Testis (tissue), 3 donors: Measurements from ENCODE around the gene PDHX. TPM values are rescaled to one million over a fixed set of nuclear protein-coding genes. Genes with fewer than 3 reads are reported as not detected.

ENCODE experiments used
- DNase-seq: peaks from one replicate; pipeline ENCODE4 v3.0.0-alpha.2; 2019
- H3K27ac ChIP-seq, 2 donors: fragments of 200-600 bp; sonication (generic); one replicate each; pipeline ENCODE4 v1.5.1; 2019
- H3K27me3 ChIP-seq: fragments of 200-600 bp; sonication (generic); one replicate; pipeline ENCODE4 v1.5.1; 2019
- H3K36me3 ChIP-seq: fragments of 200-600 bp; sonication (generic); one replicate; pipeline ENCODE4 v1.5.1; 2017; ENCODE audit warnings: low read depth; ENCODE audit errors: missing control alignments
- H3K4me1 ChIP-seq: fragments of 200-600 bp; sonication (generic); one replicate; pipeline ENCODE4 v1.5.1; 2019
- H3K4me3 ChIP-seq, 2 donors: fragments of 200-600 bp; sonication (generic); one replicate each; pipeline ENCODE4 v1.5.1; 2017 to 2019
- H3K9me3 ChIP-seq: fragments of 200-600 bp; sonication (generic); one replicate; pipeline ENCODE4 v1.5.1; 2017
- POLR2A ChIP-seq: fragments of 450-650 bp; IDR thresholded peaks from one replicate; pipeline ENCODE4 v1.6.1; 2017; ENCODE audit warnings: antibody characterized with exemption, mild to moderate bottlenecking, moderate library complexity
- WGBS, 2 donors: methylation state at CpG; one replicate each; pipeline ENCODE4 v1.1.5; 2018; 5-methylcytosine and 5-hydroxymethylcytosine counted together
- intact Hi-C: fragments of 100-400 bp; cut with DNase I; formaldehyde crosslinking; loops from one replicate; pipeline ENCODE4 v1.15.1; 2023; ENCODE audit warnings: low total_unique reads
- polyA plus RNA-seq: library from polyadenylated mRNA; stranded (reverse); fragments of 350-450 nt; fragmentation: Illumina TruSeq; extraction: RNeasy Lipid Tissue Mini Kit (QIAGEN cat#74804); gene quantifications from one replicate; pipeline ENCODE4 v1.2.3, GENCODE V29; 2014; ENCODE audit warnings: low read depth, low replicate concordance; ENCODE audit not compliant: insufficient read depth
- total RNA-seq, 2 donors: library from RNA; depleted of rRNA; stranded (reverse); fragments of >200 nt; gene quantifications; one replicate each; pipeline ENCODE4 v1.2.3, GENCODE V29; 2016
- TF ChIP-seq, protein P1 (sequence below), 3 experiments: fragments of 450-650 bp in 2 of 3; fragments of 200-600 bp in 1 of 3; sonication (generic) in 1 of 3; IDR thresholded peaks; one replicate each; pipeline ENCODE4 v1.5.1; 2016 to 2019; ENCODE audit warnings: antibody characterized with exemption in 3 of 3, mild to moderate bottlenecking in 2 of 3, moderate library complexity in 1 of 3

Gene PDHX
- total and polyA plus RNA-seq, 3 donors from 2014 or later, result 47.9 to 54.2 (median 53.5) TPM

DNA sequence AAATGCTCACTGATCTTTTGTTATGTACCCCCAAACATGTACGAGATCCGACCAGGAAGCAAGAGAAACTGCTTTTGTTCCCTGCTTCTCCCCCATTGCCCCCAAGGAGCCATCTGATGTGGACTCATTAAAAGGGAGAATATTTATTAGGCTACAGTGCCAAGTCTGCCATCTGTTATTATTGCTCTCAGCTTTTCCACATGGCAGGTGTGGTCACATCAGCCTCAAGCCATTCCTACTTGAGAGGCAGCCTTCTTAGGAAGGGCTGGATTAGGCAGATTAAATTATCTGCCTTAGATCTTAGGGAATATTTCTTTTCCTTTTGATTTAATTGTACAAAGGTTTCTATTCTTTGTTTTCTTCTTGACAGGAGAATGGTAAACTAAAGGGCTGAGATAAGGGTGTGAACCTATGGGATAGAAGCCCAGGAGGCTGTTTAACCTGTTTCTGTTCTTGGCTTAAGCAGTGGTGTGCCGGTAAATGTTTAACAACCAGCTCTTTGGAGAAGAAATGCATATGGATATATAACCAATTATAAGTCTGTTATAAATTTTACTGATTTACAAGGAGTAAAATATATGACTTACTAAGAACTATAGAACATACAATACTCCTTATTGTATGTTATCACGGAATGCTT, 88.8 kb downstream of the PDHX start:
- Histone ChIP-seq H3K27me3 (no peaks in the 10 kb centered on the region), H3K9me3 (no peaks in the 10 kb centered on the region), H3K27ac (no peak overlapping the region), H3K36me3 (no peaks in the 10 kb centered on the region), H3K4me3 (no peak overlapping the region), H3K4me1 (no peaks in the 10 kb centered on the region)
- TF ChIP-seq POLR2A, result no peak
- TF ChIP-seq, protein P1, sequence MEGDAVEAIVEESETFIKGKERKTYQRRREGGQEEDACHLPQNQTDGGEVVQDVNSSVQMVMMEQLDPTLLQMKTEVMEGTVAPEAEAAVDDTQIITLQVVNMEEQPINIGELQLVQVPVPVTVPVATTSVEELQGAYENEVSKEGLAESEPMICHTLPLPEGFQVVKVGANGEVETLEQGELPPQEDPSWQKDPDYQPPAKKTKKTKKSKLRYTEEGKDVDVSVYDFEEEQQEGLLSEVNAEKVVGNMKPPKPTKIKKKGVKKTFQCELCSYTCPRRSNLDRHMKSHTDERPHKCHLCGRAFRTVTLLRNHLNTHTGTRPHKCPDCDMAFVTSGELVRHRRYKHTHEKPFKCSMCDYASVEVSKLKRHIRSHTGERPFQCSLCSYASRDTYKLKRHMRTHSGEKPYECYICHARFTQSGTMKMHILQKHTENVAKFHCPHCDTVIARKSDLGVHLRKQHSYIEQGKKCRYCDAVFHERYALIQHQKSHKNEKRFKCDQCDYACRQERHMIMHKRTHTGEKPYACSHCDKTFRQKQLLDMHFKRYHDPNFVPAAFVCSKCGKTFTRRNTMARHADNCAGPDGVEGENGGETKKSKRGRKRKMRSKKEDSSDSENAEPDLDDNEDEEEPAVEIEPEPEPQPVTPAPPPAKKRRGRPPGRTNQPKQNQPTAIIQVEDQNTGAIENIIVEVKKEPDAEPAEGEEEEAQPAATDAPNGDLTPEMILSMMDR (IDR thresholded peaks at IDR 0.05), result no peak
- intact Hi-C loops, result no loop called here
- 95 to 97% methylated on average over 4 of the region's 4 CpGs for WGBS, 2 donors
- DNase-seq, result no peak

DNA sequence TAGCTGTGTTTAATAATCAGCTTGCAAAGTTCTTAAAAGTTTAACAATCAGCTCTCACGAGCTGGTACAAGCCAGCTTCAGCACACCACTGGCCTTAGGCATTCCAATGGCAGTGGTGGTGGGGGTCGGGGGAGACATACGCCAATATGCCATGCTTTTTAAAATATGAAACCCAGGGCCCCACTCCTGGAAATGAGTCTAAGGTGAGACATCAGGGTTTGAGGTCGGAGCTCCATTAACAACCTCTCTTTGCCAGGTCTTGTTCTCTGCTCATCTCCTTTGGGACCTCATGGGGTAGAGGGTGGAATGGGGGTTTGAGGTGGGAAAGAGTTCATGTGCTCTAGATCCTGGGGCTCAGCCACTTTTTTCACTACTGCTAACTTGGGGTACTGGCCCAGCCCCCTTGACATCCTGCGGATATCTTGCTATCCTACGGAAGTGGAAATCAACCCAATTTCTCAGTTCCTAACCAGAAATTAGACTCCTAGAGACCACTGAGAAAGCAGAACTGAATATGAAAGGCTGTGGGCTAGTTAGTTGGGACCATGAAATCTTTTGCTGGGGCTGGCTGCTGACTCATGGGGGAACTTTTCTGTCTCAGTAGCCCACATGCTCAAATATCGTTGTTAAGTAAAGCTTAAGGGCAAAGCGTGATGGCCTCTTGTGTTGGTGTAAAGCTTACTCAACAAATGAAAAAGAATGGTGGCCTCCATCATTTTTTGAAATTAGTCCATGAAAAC, 90.1 kb downstream of the PDHX start:
- no peaks in the 10 kb centered on the region for H3K4me1 ChIP-seq
- H3K27ac ChIP-seq, result no peak overlapping the region
- intact Hi-C loops, result no loop called here
- no peaks in the 10 kb centered on the region for H3K9me3 ChIP-seq
- H3K4me3 ChIP-seq, result no peak overlapping the region
- no peaks in the 10 kb centered on the region for H3K27me3 ChIP-seq
- TF ChIP-seq, protein P1 (IDR thresholded peaks at IDR 0.05), result no peak
- TF ChIP-seq POLR2A, result no peak
- 88 to 91% methylated on average over 8 of the region's 8 CpGs for WGBS, 2 donors
- DNase-seq, result no peak
- no peaks in the 10 kb centered on the region for H3K36me3 ChIP-seq

DNA sequence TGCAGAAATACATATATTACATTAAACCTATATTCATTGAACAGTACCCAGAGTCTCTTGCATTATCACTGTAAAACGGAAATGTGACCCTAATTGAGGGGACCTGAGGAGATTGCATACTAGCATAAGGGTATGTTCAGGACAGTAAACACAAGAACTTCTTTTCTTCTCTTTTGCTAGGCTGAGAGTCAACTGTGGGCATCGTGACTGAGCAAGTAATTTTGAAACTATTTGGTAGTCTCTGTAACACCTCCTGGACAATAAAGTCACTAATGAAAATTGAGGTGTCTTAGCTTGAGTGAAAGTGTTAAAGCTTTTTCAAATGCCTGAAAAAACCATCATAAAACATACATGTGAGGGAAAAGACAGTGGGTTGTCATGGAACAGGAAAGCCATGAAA, 90.9 kb downstream of the PDHX start:
- Histone ChIP-seq H3K27me3 (no peaks in the 10 kb centered on the region), H3K36me3 (no peaks in the 10 kb centered on the region), H3K4me1 (no peaks in the 10 kb centered on the region), H3K4me3 (no peak overlapping the region), H3K27ac (no peak overlapping the region), H3K9me3 (no peaks in the 10 kb centered on the region)
- intact Hi-C loops, result no loop called here
- TF ChIP-seq, protein P1 (IDR thresholded peaks at IDR 0.05), result no peak
- no peak for TF ChIP-seq POLR2A
- DNase-seq, result no peak
- 66 to 72% methylated on average over 2 of the region's 2 CpGs for WGBS, 2 donors

DNA sequence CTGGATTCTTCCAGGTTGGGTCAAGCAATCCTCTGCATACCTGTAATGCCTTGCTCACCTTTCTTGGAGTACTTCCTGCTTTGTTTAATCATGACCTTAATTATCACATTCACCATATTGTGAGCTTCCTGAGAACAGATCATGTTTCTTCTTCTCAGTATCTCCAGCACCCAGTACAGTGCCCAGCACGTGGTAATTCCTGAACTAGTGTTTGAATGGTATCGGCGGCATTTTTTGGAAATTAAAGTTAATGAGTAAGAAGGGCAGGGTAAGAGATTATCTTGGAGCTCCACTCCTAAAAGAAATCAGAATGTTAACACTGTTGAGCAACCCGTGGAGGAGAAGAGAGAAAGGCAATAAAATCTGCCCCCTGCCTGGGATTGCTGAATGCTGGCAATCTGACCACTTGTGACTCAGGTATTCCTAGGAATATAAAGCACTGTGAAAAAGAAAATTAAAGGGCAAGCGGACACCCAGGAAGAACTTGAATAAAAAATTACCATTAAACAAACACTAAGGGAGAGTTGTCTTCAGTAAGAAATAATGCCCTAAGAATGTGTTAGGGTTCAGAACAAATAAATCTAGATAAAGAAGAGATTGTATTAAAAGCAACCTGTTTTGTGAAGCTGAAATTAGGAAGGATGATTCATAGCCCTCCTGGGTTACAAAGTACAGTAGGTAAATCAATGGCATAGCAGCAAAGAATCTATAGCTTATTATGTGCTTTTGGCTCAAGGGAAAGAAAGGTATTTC, 92.9 kb downstream of the PDHX start:
- H3K4me1 ChIP-seq, result no peaks in the 10 kb centered on the region
- no peak for DNase-seq
- intact Hi-C loops, result no loop called here
- TF ChIP-seq, protein P1 (IDR thresholded peaks at IDR 0.05), result no peak
- no peak for TF ChIP-seq POLR2A
- no peaks in the 10 kb centered on the region for H3K9me3 ChIP-seq
- WGBS, 2 donors, result 81 to 83% methylated on average over 5 of the region's 5 CpGs
- no peak overlapping the region for H3K4me3 ChIP-seq
- H3K36me3 ChIP-seq, result no peaks in the 10 kb centered on the region
- no peaks in the 10 kb centered on the region for H3K27me3 ChIP-seq
- H3K27ac ChIP-seq, result no peak overlapping the region
